ENCODE data around the gene DPF3.

GRCh38 chr14:72651081-72651480 lies 242.8 kb downstream of the DPF3 start:
- TF ChIP-seq CTCF (conservative IDR thresholded peaks at IDR 0.05 in 1 of 2, IDR thresholded peaks at IDR 0.05 in 1 of 2; ENCODE audit: low read depth in 1 of 2, low read length in 2 of 2) (no peak), EZH2 (IDR thresholded peaks at IDR 0.05; ENCODE audit: low read length, missing control alignments) (no peak)

Data from fibroblast of lung (primary cell).